Aorta (tissue), 5 donors: ENCODE measurements around the gene TIMP3. TPM values are rescaled to one million over a fixed set of nuclear protein-coding genes. Genes with fewer than 3 reads are reported as not detected.
A peak's percentile ranks its signal among the peaks of the same experiment; 100 is the strongest.

ENCODE experiments used
- ATAC-seq: fragments of 200-7000 bp; cut with Tn5 transposase; one replicate; pipeline ENCODE4 v1.9.1; 2022; ENCODE audit warnings: moderate library complexity; ENCODE audit not compliant: low FRiP score
- DNase-seq, 2 donors: peaks; one replicate each; pipeline ENCODE4 v3.0.0-alpha.2; 2020
- H3K27ac ChIP-seq, 2 donors: one replicate each; pipeline ENCODE4 v1.5.1; 2013; ENCODE audit warnings: low read length in 2 of 2, mild to moderate bottlenecking in 2 of 2, moderate library complexity in 2 of 2, control low read depth in 1 of 2, inconsistent platforms in 1 of 2, low read depth in 1 of 2
- H3K27me3 ChIP-seq, 2 donors: one replicate each; pipeline ENCODE4 v1.6.1; 2013; ENCODE audit warnings: control low read depth in 1 of 2, low read length in 1 of 2, mild to moderate bottlenecking in 1 of 2, moderate library complexity in 1 of 2; ENCODE audit not compliant: insufficient read depth in 2 of 2, control insufficient read depth in 1 of 2
- H3K36me3 ChIP-seq, 2 donors: one replicate each; pipeline ENCODE4 v1.6.1; 2013; ENCODE audit warnings: control low read depth in 1 of 2, low read length in 1 of 2, mild to moderate bottlenecking in 1 of 2; ENCODE audit not compliant: insufficient read depth in 2 of 2, control insufficient read depth in 1 of 2
- H3K4me1 ChIP-seq, 2 donors: one replicate each; pipeline ENCODE4 v1.6.1; 2013; ENCODE audit warnings: low read length in 2 of 2, control low read depth in 1 of 2, mild to moderate bottlenecking in 1 of 2, moderate library complexity in 1 of 2; ENCODE audit not compliant: insufficient read depth in 2 of 2, control insufficient read depth in 1 of 2
- H3K4me3 ChIP-seq, 2 donors: one replicate each; pipeline ENCODE4 v1.5.1; 2013; ENCODE audit warnings: low read length in 2 of 2, control low read depth in 1 of 2, mild to moderate bottlenecking in 1 of 2
- H3K9me3 ChIP-seq: one replicate; pipeline ENCODE4 v1.6.1; 2013; ENCODE audit warnings: mild to moderate bottlenecking, low read length; ENCODE audit not compliant: control insufficient read depth
- WGBS, 2 donors: extraction: QIAGEN DNeasy Blood & Tissue Kit; methylation state at CpG; one replicate each; pipeline ENCODE4 v1.1.7; 2013; 5-methylcytosine and 5-hydroxymethylcytosine counted together
- intact Hi-C, 2 donors: fragments of 100-400 bp; cut with DNase I; formaldehyde crosslinking; loops; one replicate each; pipeline versions ENCODE4 v1.14.2 to v1.15.0; 2022
- polyA plus RNA-seq, 2 donors: library from polyadenylated mRNA; stranded (reverse); fragments of 200-250 nt; gene quantifications; one replicate each; pipeline ENCODE4 v1.2.3, GENCODE V29; 2013
- total RNA-seq, 2 donors: library from RNA; stranded (reverse); fragmentation: NEBNext Ultra II Directional; extraction: Animal tissue kit (Norgen Biotek cat#: 25700); gene quantifications; one replicate each; pipeline ENCODE4 v1.2.1, GENCODE V29; 2021
- donor health status: healthy with polysubstance abuse.
- donor health status: Bipolar disorder and iron deficiency.
- donor health status: DM: no; HTN: no; CAD: no.
- donor health status: DM: no; HTN: no; CAD: no.
- donor health status: DM: yes; HTN: yes; CAD: no.

TIMP3 gene
- total and polyA plus RNA-seq, 4 donors, result 34.4 to 410 (median 179) TPM

GRCh38 chr22:32874385-32874784, 72.9 kb downstream of the TIMP3 start:
- no peak overlapping the region for H3K4me3 ChIP-seq
- no peaks in the 10 kb centered on the region for H3K9me3 ChIP-seq
- H3K4me1 ChIP-seq, result no peaks in the 10 kb centered on the region
- H3K36me3 ChIP-seq, result no peaks in the 10 kb centered on the region
- H3K27ac ChIP-seq, result no peak overlapping the region
- no peaks in the 10 kb centered on the region for H3K27me3 ChIP-seq
- 85 to 90% methylated on average over 4 of the region's 4 CpGs for WGBS, 2 donors
- ATAC-seq (no peak), DNase-seq (no peak)
- intact Hi-C loops, result no loop called here

- no peaks in the 10 kb centered on the region for H3K9me3 ChIP-seq
- H3K4me1 ChIP-seq, result no peaks in the 10 kb centered on the region
- 85 to 87% methylated on average over 10 of the region's 10 CpGs for WGBS, 2 donors
- H3K4me3 ChIP-seq, result no peak overlapping the region
- ATAC-seq (no peak), DNase-seq (no peak)
- intact Hi-C loops, result no loop called here
- no peaks in the 10 kb centered on the region for H3K36me3 ChIP-seq
- no peaks in the 10 kb centered on the region for H3K27me3 ChIP-seq
- no peak overlapping the region for H3K27ac ChIP-seq
These were observed 73.5 kb downstream of the TIMP3 start for GRCh38 chr22:32874976-32875375.

- Histone ChIP-seq H3K4me1 (no peaks in the 10 kb centered on the region), H3K4me3 (no peak overlapping the region), H3K36me3 (no peaks in the 10 kb centered on the region), H3K27me3 (no peaks in the 10 kb centered on the region), H3K27ac (no peak overlapping the region), H3K9me3 (no peaks in the 10 kb centered on the region)
- no peak for DNase-seq
- ATAC-seq, result no peak
- intact Hi-C loops, result no loop called here
- 93 to 99% methylated on average over 2 of the region's 2 CpGs for WGBS, 2 donors
These were observed 75.0 kb downstream of the TIMP3 start for GRCh38 chr22:32876516-32876915.

GRCh38 chr22:32877196-32877595, 75.7 kb downstream of the TIMP3 start:
- Histone ChIP-seq H3K27ac (no peak overlapping the region), H3K27me3 (no peaks in the 10 kb centered on the region), H3K4me1 (no peaks in the 10 kb centered on the region), H3K4me3 (no peak overlapping the region), H3K9me3 (no peaks in the 10 kb centered on the region), H3K36me3 (no peaks in the 10 kb centered on the region)
- no peak for DNase-seq
- intact Hi-C loops, result no loop called here
- 81 to 84% methylated on average over 3 of the region's 3 CpGs for WGBS, 2 donors
- ATAC-seq, result no peak

GRCh38 chr22:32879550-32879949, 78.0 kb downstream of the TIMP3 start:
- Histone ChIP-seq H3K4me1 (no peaks in the 10 kb centered on the region), H3K36me3 (no peaks in the 10 kb centered on the region), H3K27ac (no peak overlapping the region), H3K9me3 (no peaks in the 10 kb centered on the region), H3K27me3 (no peaks in the 10 kb centered on the region), H3K4me3 (no peak overlapping the region)
- 86 to 92% methylated on average over 1 of the region's 1 CpG for WGBS, 2 donors
- ATAC-seq (no peak), DNase-seq (no peak)
- intact Hi-C loops, result no loop called here

- no peak for DNase-seq
- intact Hi-C loops, result no loop called here
- Histone ChIP-seq H3K27ac (no peak overlapping the region), H3K36me3 (no peaks in the 10 kb centered on the region), H3K4me3 (no peak overlapping the region), H3K9me3 (no peaks in the 10 kb centered on the region), H3K27me3 (no peaks in the 10 kb centered on the region), H3K4me1 (no peaks in the 10 kb centered on the region)
- 74 to 77% methylated on average over 1 to 2 of the region's 2 CpGs for WGBS, 2 donors
- ATAC-seq, result no peak
These were observed 78.6 kb downstream of the TIMP3 start for GRCh38 chr22:32880061-32880460.

GRCh38 chr22:32880505-32880892, 79.0 kb downstream of the TIMP3 start:
- Histone ChIP-seq H3K4me3 (no peak overlapping the region), H3K27ac (no peak overlapping the region), H3K4me1 (no peaks in the 10 kb centered on the region), H3K9me3 (no peaks in the 10 kb centered on the region), H3K36me3 (no peaks in the 10 kb centered on the region), H3K27me3 (no peaks in the 10 kb centered on the region)
- DNase-seq, result no peak
- no peak for ATAC-seq
- intact Hi-C loops, result no loop called here
- 81 to 84% methylated on average over 7 of the region's 7 CpGs for WGBS, 2 donors

GRCh38 chr22:32880893-32881596, 79.5 kb downstream of the TIMP3 start:
- no peaks in the 10 kb centered on the region for H3K36me3 ChIP-seq
- WGBS, 2 donors, result 19% methylated on average over 20 of the region's 20 CpGs
- DNase-seq (peak; percentile 62 to 82), ATAC-seq (peak; percentile 64)
- H3K4me3 ChIP-seq, result no peak overlapping the region
- no peaks in the 10 kb centered on the region for H3K4me1 ChIP-seq
- no peaks in the 10 kb centered on the region for H3K9me3 ChIP-seq
- H3K27ac ChIP-seq, result no peak overlapping the region
- no peaks in the 10 kb centered on the region for H3K27me3 ChIP-seq
- intact Hi-C loops, result no loop called here

- Histone ChIP-seq H3K4me3 (no peak overlapping the region), H3K36me3 (no peaks in the 10 kb centered on the region), H3K9me3 (no peaks in the 10 kb centered on the region), H3K27me3 (no peaks in the 10 kb centered on the region), H3K4me1 (peaks cover 0 to 2% of the 10 kb centered on the region in 2 donors), H3K27ac (no peak overlapping the region)
- 88 to 90% methylated on average over 4 of the region's 4 CpGs for WGBS, 2 donors
- no peak for DNase-seq
- ATAC-seq, result no peak
- intact Hi-C loops, result no loop called here
These were observed 80.9 kb downstream of the TIMP3 start for GRCh38 chr22:32882360-32882755.
